Mesodermal cell (in vitro differentiated cells): Measurements from ENCODE around the gene VWF.

ENCODE experiments used
- H3K27ac ChIP-seq: 2 replicates; pipeline ENCODE4 v1.7.0; 2013; ENCODE audit warnings: mild to moderate bottlenecking, low read depth, low read length, moderate library complexity; ENCODE audit not compliant: severe bottlenecking
- H3K36me3 ChIP-seq: 2 replicates; pipeline ENCODE4 v1.7.1; 2013; ENCODE audit warnings: mild to moderate bottlenecking, low read length, moderate library complexity; ENCODE audit not compliant: control insufficient read depth, insufficient read depth
- H3K4me1 ChIP-seq: one replicate; pipeline ENCODE4 v1.7.1; 2013; ENCODE audit warnings: mild to moderate bottlenecking, low read length; ENCODE audit not compliant: insufficient read depth, control insufficient read depth, poor library complexity, severe bottlenecking
- H3K4me3 ChIP-seq: 2 replicates; pipeline ENCODE4 v1.7.0; 2013; ENCODE audit warnings: low read length, control low read depth, mild to moderate bottlenecking; ENCODE audit not compliant: insufficient read depth, poor library complexity, severe bottlenecking; ENCODE audit errors: extremely low read depth
- H3K9me3 ChIP-seq: 2 replicates; pipeline ENCODE4 v1.7.1; 2013; ENCODE audit warnings: mild to moderate bottlenecking, low read length, moderate library complexity; ENCODE audit not compliant: control insufficient read depth
- WGBS, 2 experiments: methylation state at CpG; one replicate each; pipeline ENCODE4 v1.1.5; 2013; ENCODE audit warnings: missing lambda C conversion rate in 2 of 2; ENCODE audit not compliant: insufficient coverage in 2 of 2; 5-methylcytosine and 5-hydroxymethylcytosine counted together

Gene VWF

DNA sequence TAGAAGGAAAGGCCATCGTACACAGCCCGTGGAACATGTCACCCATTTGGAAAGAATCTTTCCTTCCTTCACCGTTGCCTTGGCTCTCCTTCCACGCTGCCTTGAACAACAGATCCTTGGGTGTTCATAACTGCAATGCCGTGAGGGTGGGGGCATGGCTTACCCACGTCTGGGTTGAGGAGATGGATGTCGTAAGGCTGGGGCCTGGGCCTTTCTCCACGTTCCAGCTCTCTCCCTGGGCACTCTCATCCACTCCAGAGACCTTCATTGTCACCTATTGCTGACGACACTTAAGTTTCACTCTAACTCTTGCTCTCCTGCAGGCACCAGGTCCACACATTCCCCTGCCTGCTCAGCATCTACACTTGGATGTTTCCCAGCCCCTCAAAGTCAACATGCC is 198.8 kb downstream of the VWF start:
- Histone ChIP-seq H3K36me3 (no peaks in the 10 kb centered on the region), H3K4me3 (no peak overlapping the region), H3K27ac (no peak overlapping the region), H3K4me1 (no peaks in the 10 kb centered on the region), H3K9me3 (peaks cover 6% of the 10 kb centered on the region)
- WGBS, 2 experiments = 91% methylated on average over 8 of the region's 9 CpGs

DNA sequence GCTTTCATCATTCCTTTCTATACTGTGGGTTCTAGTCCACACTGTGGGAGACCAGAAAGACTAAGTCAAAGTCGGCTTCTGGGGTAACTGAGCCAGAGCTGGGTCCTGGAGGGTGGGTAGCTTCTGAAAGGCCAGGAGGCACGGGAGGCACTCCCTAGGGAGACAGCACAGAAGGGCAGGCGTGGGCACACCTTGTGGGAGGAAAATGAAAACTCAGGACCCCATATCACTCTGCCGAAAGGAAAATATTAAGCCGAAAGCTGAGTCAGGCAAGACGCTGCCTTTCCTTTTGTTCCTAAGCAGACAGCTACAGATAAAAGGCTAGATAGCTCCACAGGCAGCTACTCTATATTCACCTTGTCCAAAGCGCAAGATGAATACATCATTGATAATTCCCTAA is 200.1 kb downstream of the VWF start:
- H3K27ac ChIP-seq = no peak overlapping the region
- no peak overlapping the region for H3K4me3 ChIP-seq
- H3K4me1 ChIP-seq = no peaks in the 10 kb centered on the region
- WGBS, 2 experiments = 89 to 93% methylated on average over 5 to 6 of the region's 7 CpGs
- no peaks in the 10 kb centered on the region for H3K36me3 ChIP-seq
- no peaks in the 10 kb centered on the region for H3K9me3 ChIP-seq

DNA sequence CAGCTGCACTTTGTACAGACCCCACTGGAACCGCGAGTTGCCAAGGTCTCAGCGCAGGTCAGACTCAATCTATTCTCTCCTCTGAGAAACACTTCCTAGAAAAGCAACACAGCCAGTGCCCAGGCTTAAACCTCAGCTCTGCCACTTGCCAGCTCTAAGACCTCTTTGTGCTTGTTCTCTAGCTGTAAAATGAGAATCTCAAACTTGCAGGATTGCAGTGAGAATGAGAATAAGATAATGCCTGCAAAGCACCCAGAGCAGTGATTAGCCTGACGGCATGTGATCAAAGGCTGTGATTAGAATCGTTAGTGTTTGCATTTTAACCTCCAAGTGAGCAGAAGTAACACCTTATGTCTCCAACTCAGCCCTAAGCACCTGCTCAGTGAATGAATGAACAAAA is 200.7 kb downstream of the VWF start:
- Histone ChIP-seq H3K36me3 (no peaks in the 10 kb centered on the region), H3K4me3 (no peak overlapping the region), H3K9me3 (no peaks in the 10 kb centered on the region), H3K4me1 (no peaks in the 10 kb centered on the region), H3K27ac (no peak overlapping the region)
- WGBS, 2 experiments = 93 to 100% methylated on average over 2 to 5 of the region's 5 CpGs

DNA sequence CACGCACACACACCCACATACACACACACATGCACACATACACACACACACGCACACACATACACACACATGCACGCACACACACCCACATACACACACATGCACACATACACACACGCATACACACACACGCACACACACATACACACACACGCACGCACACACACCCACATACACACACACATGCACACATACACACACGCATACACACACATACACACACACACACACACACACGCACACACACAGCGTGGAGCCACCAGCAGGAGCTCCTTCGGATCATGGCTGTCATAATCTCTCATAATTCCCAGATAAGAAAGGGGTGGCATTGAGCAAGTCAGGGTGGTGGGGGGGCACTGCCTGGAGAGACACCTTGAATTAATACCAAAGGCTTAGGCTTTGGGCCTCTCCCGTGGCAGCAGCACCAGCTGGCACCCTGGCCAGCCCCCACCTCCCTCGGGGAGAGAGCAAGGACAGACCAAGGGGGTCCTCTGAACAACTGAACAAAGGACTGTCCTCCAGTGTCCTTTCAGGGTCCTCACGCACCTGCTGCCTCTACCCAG is 201.3 kb downstream of the VWF start:
- WGBS, 2 experiments = 73 to 76% methylated on average over 4 to 8 of the region's 14 CpGs
- H3K9me3 ChIP-seq = no peaks in the 10 kb centered on the region
- no peak overlapping the region for H3K4me3 ChIP-seq
- H3K27ac ChIP-seq = no peak overlapping the region
- no peaks in the 10 kb centered on the region for H3K36me3 ChIP-seq
- H3K4me1 ChIP-seq = no peaks in the 10 kb centered on the region

DNA sequence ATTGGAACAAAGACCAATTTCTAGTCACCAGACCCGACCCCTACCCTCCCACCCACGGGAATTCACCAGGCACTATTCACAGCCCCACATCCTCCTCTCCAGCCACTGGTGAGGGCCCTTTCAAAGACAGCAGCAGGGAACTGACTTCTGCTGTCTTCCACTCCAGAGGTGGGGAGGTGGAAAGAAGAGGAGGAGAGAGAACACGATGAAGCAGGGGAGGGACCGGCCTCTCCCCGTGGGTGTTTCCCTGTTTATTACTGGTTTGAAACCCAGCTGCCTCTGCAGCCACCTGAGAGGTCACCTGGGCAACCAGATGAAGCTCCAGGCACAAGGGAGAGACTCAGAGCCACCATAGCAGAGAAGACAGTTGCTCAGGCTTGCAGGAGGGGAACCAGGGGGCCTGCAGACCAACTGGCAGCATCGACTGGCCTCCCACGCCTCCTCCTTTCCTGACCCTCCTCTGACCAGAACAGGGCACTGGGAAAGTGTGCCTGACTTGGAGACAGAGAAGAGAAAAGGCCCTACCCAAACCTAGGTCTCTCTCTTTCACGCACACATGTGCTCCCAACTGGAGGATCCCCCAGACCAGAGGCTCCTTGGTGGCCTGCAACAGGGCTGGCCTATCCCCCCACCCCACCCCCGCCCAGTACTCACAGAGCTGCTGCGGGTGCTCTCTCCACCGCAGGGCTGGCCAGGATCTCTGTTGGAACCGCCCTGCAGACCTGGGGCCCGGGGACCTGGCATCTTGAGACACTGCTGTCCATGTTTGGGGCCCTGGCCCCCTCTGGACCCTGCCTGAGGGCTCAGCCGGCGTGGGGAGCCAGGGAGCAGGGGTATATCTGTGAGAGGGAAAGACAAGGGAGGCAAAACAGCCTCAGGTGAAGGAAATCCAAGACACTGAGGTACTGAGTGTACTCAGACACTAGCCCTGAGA is 202.2 kb downstream of the VWF start:
- no peak overlapping the region for H3K27ac ChIP-seq
- 67 to 73% methylated on average over 6 to 11 of the region's 15 CpGs for WGBS, 2 experiments

DNA sequence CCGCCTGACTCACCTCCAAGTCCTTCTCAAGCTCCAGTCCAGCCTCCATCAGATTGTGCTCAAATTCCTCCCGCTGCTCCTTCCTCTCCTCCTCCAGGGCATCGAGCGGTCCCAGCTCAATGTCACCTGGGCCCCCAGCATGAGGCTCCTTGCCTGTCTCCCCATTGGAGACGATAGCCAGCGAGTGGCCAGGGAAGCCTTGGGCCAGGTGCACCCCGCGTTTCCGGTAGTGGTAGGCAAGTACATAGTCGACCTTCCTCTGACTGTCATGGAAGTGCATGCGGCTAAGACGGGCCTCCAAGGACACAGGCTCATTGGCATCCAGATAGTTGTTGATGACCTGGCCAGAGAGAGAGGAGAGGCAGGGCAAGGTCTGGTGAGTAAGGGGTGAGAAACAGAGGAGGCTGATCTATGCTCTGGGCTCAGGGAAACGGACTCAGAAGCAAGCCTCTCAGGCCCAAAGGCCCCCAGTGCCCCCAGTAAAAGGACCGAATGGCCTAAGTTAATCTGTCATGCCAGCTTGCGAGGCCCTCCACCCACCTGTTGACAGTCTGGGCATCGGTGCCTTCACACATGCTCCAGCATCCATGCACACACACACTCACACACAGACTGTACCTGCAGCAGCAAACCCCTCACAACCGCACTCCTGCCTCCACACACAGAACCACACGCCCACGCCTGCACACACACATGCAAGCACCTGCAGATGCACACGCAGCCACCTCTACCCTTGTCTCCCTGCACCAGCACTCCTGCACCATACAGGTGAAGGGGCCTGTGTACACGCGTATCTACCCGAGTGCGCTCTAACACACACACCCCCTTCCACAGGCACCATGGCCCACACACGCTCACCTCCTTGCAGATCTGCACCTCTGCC is 203.2 kb downstream of the VWF start:
- WGBS, 2 experiments = 94% methylated on average over 18 to 25 of the region's 25 CpGs
- Histone ChIP-seq H3K9me3 (no peaks in the 10 kb centered on the region), H3K36me3 (no peaks in the 10 kb centered on the region), H3K4me1 (no peaks in the 10 kb centered on the region), H3K4me3 (no peak overlapping the region), H3K27ac (no peak overlapping the region)

More for the DNA sequence above, 202.2 kb downstream of the VWF start:
- Histone ChIP-seq H3K4me1 (no peaks in the 10 kb centered on the region), H3K4me3 (no peak overlapping the region), H3K36me3 (no peaks in the 10 kb centered on the region), H3K9me3 (no peaks in the 10 kb centered on the region)

DNA sequence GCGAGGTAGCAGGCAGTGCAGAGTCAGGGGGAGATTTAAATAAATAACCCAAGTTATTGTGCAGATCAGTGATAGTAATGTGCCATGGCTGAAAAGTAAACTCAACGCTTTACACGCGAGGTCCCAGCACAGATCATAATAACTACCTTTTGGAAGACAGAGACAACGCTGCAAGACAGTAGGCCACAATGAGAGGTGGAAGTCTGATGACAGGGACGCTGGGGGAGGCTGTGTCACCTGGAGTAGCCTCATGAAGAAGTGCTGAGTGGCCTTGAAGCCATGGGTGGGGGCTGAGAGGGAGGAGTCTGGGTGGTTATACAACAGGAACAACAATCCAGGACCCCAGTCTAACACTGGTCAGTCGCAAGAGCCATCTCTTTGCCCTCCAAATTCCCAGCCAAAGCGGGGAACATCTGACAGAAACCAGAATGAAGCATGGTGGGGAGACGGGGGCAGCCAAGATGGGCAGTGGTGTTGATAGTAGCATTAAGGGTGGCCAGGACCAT is 207.6 kb downstream of the VWF start:
- H3K4me3 ChIP-seq = no peak overlapping the region
- 89 to 98% methylated on average over 3 to 6 of the region's 9 CpGs for WGBS, 2 experiments
- no peaks in the 10 kb centered on the region for H3K4me1 ChIP-seq
- H3K9me3 ChIP-seq = no peaks in the 10 kb centered on the region
- no peaks in the 10 kb centered on the region for H3K36me3 ChIP-seq
- H3K27ac ChIP-seq = no peak overlapping the region

DNA sequence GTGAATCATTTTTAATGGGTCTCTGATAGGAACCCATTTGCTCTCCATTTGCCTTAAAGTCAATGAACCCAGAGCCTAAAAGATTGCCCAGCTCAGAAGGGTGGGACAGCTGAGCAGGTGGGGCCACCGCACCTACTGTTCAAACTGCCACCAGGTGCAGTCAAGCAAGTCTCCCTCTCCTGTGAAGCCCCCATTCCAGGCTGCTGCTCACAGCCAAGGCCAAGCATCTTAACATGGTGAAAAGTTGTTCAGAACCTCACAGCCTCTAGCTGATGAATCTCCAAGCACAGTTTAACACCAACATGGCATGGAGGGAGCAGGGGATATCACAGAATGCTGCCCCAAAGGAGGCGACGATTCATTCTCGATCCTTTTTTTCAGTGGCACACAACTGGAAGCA is 209.0 kb downstream of the VWF start:
- H3K4me3 ChIP-seq = no peak overlapping the region
- H3K9me3 ChIP-seq = no peaks in the 10 kb centered on the region
- H3K36me3 ChIP-seq = no peaks in the 10 kb centered on the region
- no peaks in the 10 kb centered on the region for H3K4me1 ChIP-seq
- no peak overlapping the region for H3K27ac ChIP-seq
- WGBS, 2 experiments = 91 to 93% methylated on average over 3 to 4 of the region's 4 CpGs

DNA sequence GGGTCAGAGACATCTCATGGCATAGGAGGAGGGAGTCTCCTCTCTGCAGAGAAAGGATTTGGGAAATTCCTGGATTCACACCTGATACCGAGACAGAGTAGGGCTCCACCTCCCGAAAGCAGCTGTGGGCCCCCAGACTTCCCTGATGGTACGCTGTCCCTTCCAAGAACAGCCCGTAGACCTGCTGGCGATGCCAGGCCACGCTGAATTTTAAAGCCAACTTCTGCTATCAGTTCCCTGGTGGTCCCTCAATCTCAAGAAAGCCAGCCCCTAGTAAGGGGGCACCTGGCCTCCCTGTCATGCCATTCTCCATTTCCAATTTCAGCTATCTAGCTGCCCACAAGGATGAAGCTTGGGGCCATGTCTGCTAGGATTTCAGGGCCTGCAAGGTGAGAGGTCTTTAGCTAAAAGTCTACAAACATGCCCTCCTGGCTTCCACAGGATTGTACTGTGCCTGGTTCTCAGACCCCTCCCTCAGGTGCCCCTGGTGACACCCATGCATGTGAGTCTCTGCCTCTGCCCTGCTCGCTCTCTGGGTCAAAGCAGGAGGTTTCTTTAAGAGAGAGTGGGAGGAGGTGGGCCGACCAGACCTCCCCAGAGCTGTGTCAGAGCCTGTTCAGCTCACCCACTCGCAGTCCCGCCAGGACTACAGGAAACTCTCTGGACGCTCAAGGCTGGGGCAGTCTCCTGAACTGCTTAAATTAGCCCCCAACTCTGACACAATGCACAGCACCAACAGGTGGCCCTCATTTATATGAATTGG is 209.9 kb downstream of the VWF start:
- Histone ChIP-seq H3K36me3 (no peaks in the 10 kb centered on the region), H3K27ac (no peak overlapping the region), H3K4me1 (no peaks in the 10 kb centered on the region), H3K9me3 (no peaks in the 10 kb centered on the region), H3K4me3 (no peak overlapping the region)
- 82 to 90% methylated on average over 6 to 9 of the region's 11 CpGs for WGBS, 2 experiments

DNA sequence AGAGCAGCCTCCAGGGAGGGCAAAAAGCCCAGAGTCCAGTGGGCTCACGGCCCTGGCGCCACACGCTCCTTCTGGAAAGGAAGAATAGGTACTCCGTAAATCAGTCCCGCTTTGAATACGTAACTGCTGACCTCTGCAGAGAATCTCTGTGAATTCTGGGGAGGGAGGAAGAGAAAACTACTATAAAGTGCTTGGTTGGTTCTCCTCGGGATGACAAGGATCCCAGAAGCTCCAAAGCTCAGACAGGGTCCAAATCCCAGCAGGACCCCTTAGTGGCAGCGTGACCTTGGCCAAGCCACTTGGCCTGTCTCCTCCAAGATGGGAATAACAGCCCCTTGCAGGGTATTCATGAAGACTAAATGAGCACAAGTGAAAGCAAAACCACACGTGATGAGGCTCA is 211.1 kb downstream of the VWF start:
- no peaks in the 10 kb centered on the region for H3K4me1 ChIP-seq
- no peak overlapping the region for H3K4me3 ChIP-seq
- no peak overlapping the region for H3K27ac ChIP-seq
- H3K9me3 ChIP-seq = no peaks in the 10 kb centered on the region
- 92 to 96% methylated on average over 8 of the region's 9 CpGs for WGBS, 2 experiments
- no peaks in the 10 kb centered on the region for H3K36me3 ChIP-seq
